ENCODE measurements around the gene KRT6A. TPM values are rescaled to one million over a fixed set of nuclear protein-coding genes. Genes with fewer than 3 reads are reported as not detected.

KRT6A gene
- total and polyA plus RNA-seq, 2 of the 13 experiments (the other 11 are each of a cell fraction or from before 2014, with no cell fraction given), result 0.13 TPM; not detected in 1

- no peak for ATAC-seq
- WGBS (ENCODE audit: low lambda C conversion rate), result 13% methylated on average over 2 of the region's 6 CpGs
- no peak overlapping the region for H3K27ac ChIP-seq (ENCODE audit: extremely low read length, insufficient read depth, low read length)
- H3K9ac ChIP-seq (ENCODE audit: insufficient read depth, low read depth, low read length), result no peak overlapping the region
- DNase-seq (ENCODE audit: low spot score), result no peak
- no TSS peak for BruUV-seq (replicated peaks)
- H3K79me2 ChIP-seq (ENCODE audit: insufficient read depth, low read length), result no peaks in the 10 kb centered on the region
- no peak overlapping the region for H3K4me3 ChIP-seq (replicated peaks in 1 of 3; ENCODE audit: insufficient read depth in 1 of 3, low read depth in 2 of 3, low read length in 3 of 3)
- in situ Hi-C loops (cut with HindIII; ENCODE audit: extremely low pct_ligation_motif_present, low pct_unique_long_range_greater_than_20kb) (no loop called here), intact Hi-C loops (cut with micrococcal nuclease; ENCODE audit: unreplicated experiment) (no loop called here)
- TF ChIP-seq POGK (CRISPR knock-in tag; conservative IDR thresholded peaks at IDR 0.05) (no peak), MNT (IDR thresholded peaks at IDR 0.05) (peak; percentile 79)
- no peaks in the 10 kb centered on the region for H3K36me3 ChIP-seq (replicated peaks in 1 of 2; ENCODE audit: control insufficient read depth in 1 of 2, insufficient read depth in 2 of 2, low read length in 2 of 2)
- no peaks in the 10 kb centered on the region for H3K9me3 ChIP-seq (ENCODE audit: low read length)
- H3K27me3 ChIP-seq (ENCODE audit: control insufficient read depth in 1 of 2, insufficient read depth in 2 of 2, low read length in 2 of 2), result peaks cover 6 to 8% of the 10 kb centered on the region in 2 experiments; a peak in 3 of 5 replicates
- FAIRE-seq, result no peak
- no peaks in the 10 kb centered on the region for H3K4me1 ChIP-seq (ENCODE audit: insufficient read depth, low read length)
- no peaks in the 10 kb centered on the region for H4K20me1 ChIP-seq (ENCODE audit: insufficient read depth, low read length)
- CTCF ChIA-PET (ENCODE audit: low intra/inter-chr PET ratio, low total read pairs), result no interaction called here
- no peak overlapping the region for H2AFZ ChIP-seq (ENCODE audit: low read length)
- no peak overlapping the region for H3K4me2 ChIP-seq (ENCODE audit: low read depth, low read length)
- POLR2A ChIA-PET, result no interaction called here
Measured at GRCh38 chr12:52524241-52524897, 31.3 kb upstream of the KRT6A start.

- H3K27ac ChIP-seq (ENCODE audit: extremely low read length, insufficient read depth, low read length), result no peak overlapping the region
- no peak overlapping the region for H3K4me3 ChIP-seq (replicated peaks in 1 of 3; ENCODE audit: insufficient read depth in 1 of 3, low read depth in 2 of 3, low read length in 3 of 3)
- intact Hi-C loops (cut with micrococcal nuclease; ENCODE audit: unreplicated experiment) (no loop called here), in situ Hi-C loops (cut with HindIII; ENCODE audit: extremely low pct_ligation_motif_present, low pct_unique_long_range_greater_than_20kb) (no loop called here)
- no peaks in the 10 kb centered on the region for H3K4me1 ChIP-seq (ENCODE audit: insufficient read depth, low read length)
- H3K4me2 ChIP-seq (ENCODE audit: low read depth, low read length), result no peak overlapping the region
- CTCF ChIA-PET (ENCODE audit: low intra/inter-chr PET ratio, low total read pairs), result no interaction called here
- no peaks in the 10 kb centered on the region for H3K79me2 ChIP-seq (ENCODE audit: insufficient read depth, low read length)
- BruUV-seq (replicated peaks), result no TSS peak
- FAIRE-seq, result no peak
- H3K9ac ChIP-seq (ENCODE audit: insufficient read depth, low read depth, low read length), result no peak overlapping the region
- no peaks in the 10 kb centered on the region for H3K36me3 ChIP-seq (replicated peaks in 1 of 2; ENCODE audit: control insufficient read depth in 1 of 2, insufficient read depth in 2 of 2, low read length in 2 of 2)
- POLR2A ChIA-PET, result no interaction called here
- TF ChIP-seq KDM6A (CRISPR knock-in tag; IDR thresholded peaks at IDR 0.05; ENCODE audit: low read depth), result no peak
- TF ChIP-seq DRAP1 (CRISPR knock-in tag; IDR thresholded peaks at IDR 0.05), result no peak
- no peak for TF ChIP-seq HOXA5 (CRISPR knock-in tag; IDR thresholded peaks at IDR 0.05)
- no peak for TF ChIP-seq ATF4 (CRISPR knock-in tag; IDR thresholded peaks at IDR 0.05)
- H3K9me3 ChIP-seq (ENCODE audit: low read length), result no peaks in the 10 kb centered on the region
- H3K27me3 ChIP-seq (ENCODE audit: control insufficient read depth in 1 of 2, insufficient read depth in 2 of 2, low read length in 2 of 2), result peaks cover 6 to 8% of the 10 kb centered on the region in 2 experiments; a peak in 3 of 5 replicates
- DNase-seq (ENCODE audit: low spot score), result no peak
- H2AFZ ChIP-seq (ENCODE audit: low read length), result no peak overlapping the region
- H4K20me1 ChIP-seq (ENCODE audit: insufficient read depth, low read length), result no peaks in the 10 kb centered on the region
- ATAC-seq, result no peak
- 0% methylated on average over 1 of the region's 4 CpGs for WGBS (ENCODE audit: low lambda C conversion rate)
Measured at GRCh38 chr12:52523824-52524223, 30.8 kb upstream of the KRT6A start.
